H1 (cell line): ENCODE data around the gene TMEM244. TPM values are rescaled to one million over a fixed set of nuclear protein-coding genes. Genes with fewer than 3 reads are reported as not detected.

Source experiments
- CTCF ChIA-PET: fragments of 300-600 bp; sonication (Branson Sonifier 250); formaldehyde crosslinking; loops from one replicate; lab custom pipeline; 2021; ENCODE audit not compliant: partially characterized antibody; lab: Charles Lee
- POLR2A ChIA-PET: fragments of 300-600 bp; sonication (Branson Sonifier 250); formaldehyde crosslinking; loops from one replicate; lab custom pipeline; 2021; ENCODE audit warnings: inconsistent platforms; ENCODE audit not compliant: partially characterized antibody; lab: Charles Lee
- DNase-seq, 2 experiments: peaks; one replicate each; pipeline versions ENCODE4 v3.0.0 to v3.0.0-alpha.2; 2010 to 2022; ENCODE audit warnings: low spot score in 2 of 2, low read depth in 1 of 2, mixed read lengths in 1 of 2
- FAIRE-seq: peaks from 2 replicates; lab custom pipeline; 2011; peaks lifted over from hg19 to GRCh38; lab: Jason Lieb, UNC
- H2AFZ ChIP-seq: 2 replicates; pipeline ENCODE4 v1.8.1; 2012; ENCODE audit warnings: low read length, inconsistent platforms
- H2AK5ac ChIP-seq: 2 replicates; pipeline ENCODE4 v1.6.1; 2013; ENCODE audit warnings: low read depth, low read length
- H2BK120ac ChIP-seq: replicated peaks from 2 replicates; pipeline ENCODE3; 2013; ENCODE audit warnings: low read depth, low read length, inconsistent platforms
- H2BK12ac ChIP-seq: 2 replicates; pipeline ENCODE4 v1.6.1; 2013; ENCODE audit warnings: low read depth, low read length
- H2BK15ac ChIP-seq: 2 replicates; pipeline ENCODE4 v1.6.1; 2013; ENCODE audit warnings: low read length
- H2BK20ac ChIP-seq: 2 replicates; pipeline ENCODE4 v1.6.1; 2013; ENCODE audit warnings: low read length
- H2BK5ac ChIP-seq: 2 replicates; pipeline ENCODE4 v1.6.1; 2013; ENCODE audit warnings: low read depth, low read length
- H3K14ac ChIP-seq: 2 replicates; pipeline ENCODE4 v1.6.1; 2013; ENCODE audit warnings: inconsistent platforms; ENCODE audit not compliant: insufficient read length
- H3K18ac ChIP-seq: 2 replicates; pipeline ENCODE4 v1.6.1; 2013; ENCODE audit warnings: low read length; ENCODE audit errors: extremely low read depth
- H3K23ac ChIP-seq: 2 replicates; pipeline ENCODE4 v1.6.1; 2013; ENCODE audit warnings: inconsistent platforms; ENCODE audit not compliant: insufficient read length
- H3K23me2 ChIP-seq: 2 replicates; pipeline ENCODE4 v1.6.1; 2013; ENCODE audit warnings: low read depth, low read length
- H3K27ac ChIP-seq: 2 replicates; pipeline ENCODE4 v1.6.1; 2011; ENCODE audit warnings: low read depth, low read length, inconsistent platforms
- H3K27me3 ChIP-seq, 4 experiments: replicated peaks in 1 of 4; 1 replicate in 1 of 4; 2 replicates in 3 of 4; pipeline versions ENCODE4 v1.6.1 to v1.8.1; 2011 to 2013; ENCODE audit warnings: low read length in 3 of 4, mild to moderate bottlenecking in 3 of 4, inconsistent platforms in 2 of 4, mixed read lengths in 2 of 4, moderate library complexity in 1 of 4; ENCODE audit not compliant: control insufficient read depth in 3 of 4, insufficient read depth in 3 of 4; ENCODE audit errors: extremely low read depth in 1 of 4
- H3K36me3 ChIP-seq, 4 experiments: 2 replicates each; pipeline versions ENCODE4 v1.6.1 to v1.8.1; 2011 to 2013; ENCODE audit warnings: mild to moderate bottlenecking in 4 of 4, low read length in 3 of 4, moderate library complexity in 2 of 4, control low read depth in 1 of 4, inconsistent platforms in 1 of 4; ENCODE audit not compliant: insufficient read depth in 4 of 4, control insufficient read depth in 2 of 4
- H3K4ac ChIP-seq: replicated peaks from 2 replicates; pipeline ENCODE3; 2013; ENCODE audit warnings: low read length, low read depth, mixed read lengths, inconsistent platforms; ENCODE audit not compliant: insufficient read length
- H3K4me1 ChIP-seq, 4 experiments: replicated peaks in 1 of 4; 1 replicate in 1 of 4; 2 replicates in 3 of 4; pipeline versions ENCODE4 v1.6.1 to v1.8.1; 2011 to 2013; ENCODE audit warnings: low read length in 3 of 4, inconsistent platforms in 2 of 4, mixed read lengths in 1 of 4; ENCODE audit not compliant: insufficient read depth in 4 of 4, control insufficient read depth in 3 of 4
- H3K4me2 ChIP-seq, 2 experiments: 2 replicates each; pipeline versions ENCODE4 v1.6.1 to v1.8.1; 2011 to 2013; ENCODE audit warnings: low read depth in 2 of 2, low read length in 2 of 2, control low read depth in 1 of 2, inconsistent platforms in 1 of 2, mild to moderate bottlenecking in 1 of 2; ENCODE audit not compliant: insufficient read depth in 1 of 2
- H3K4me3 ChIP-seq, 4 experiments: fragments of 200-600, 300-600 bp in 1 of 4; sonication (generic), shearing (Covaris generic), sonication (Bioruptor Twin) in 1 of 4; 2 replicates each; pipeline versions ENCODE4 v1.5.1 to v1.8.1; 2011 to 2016; ENCODE audit warnings: low read length in 4 of 4, low read depth in 3 of 4, control low read depth in 2 of 4, inconsistent platforms in 2 of 4, mild to moderate bottlenecking in 2 of 4, mixed read lengths in 1 of 4, moderate library complexity in 1 of 4; ENCODE audit not compliant: insufficient read depth in 2 of 4; ENCODE audit errors: extremely low read depth in 1 of 4
- H3K56ac ChIP-seq: replicated peaks from 2 replicates; pipeline ENCODE3; 2013; ENCODE audit warnings: low read depth, mild to moderate bottlenecking, mixed read lengths, low read length, inconsistent platforms; ENCODE audit not compliant: insufficient read length
- H3K79me1 ChIP-seq: 2 replicates; pipeline ENCODE4 v1.6.1; 2013; ENCODE audit warnings: low read depth, low read length, control low read depth
- H3K79me2 ChIP-seq, 2 experiments: 2 replicates each; pipeline versions ENCODE4 v1.6.1 to v1.8.1; 2012 to 2013; ENCODE audit warnings: low read length in 2 of 2, mild to moderate bottlenecking in 2 of 2, inconsistent platforms in 1 of 2; ENCODE audit not compliant: insufficient read depth in 2 of 2, control insufficient read depth in 1 of 2
- H3K9ac ChIP-seq, 4 experiments: replicated peaks in 1 of 4; 1 replicate in 1 of 4; 2 replicates in 3 of 4; pipeline versions ENCODE4 v1.6.1 to v1.8.1; 2011 to 2013; ENCODE audit warnings: low read depth in 3 of 4, low read length in 3 of 4, control low read depth in 2 of 4, mild to moderate bottlenecking in 2 of 4, moderate library complexity in 2 of 4, inconsistent platforms in 1 of 4; ENCODE audit errors: extremely low read depth in 1 of 4
- H3K9me3 ChIP-seq, 2 experiments: 2 replicates each; pipeline versions ENCODE4 v1.6.1 to v1.8.1; 2012 to 2013; ENCODE audit warnings: mild to moderate bottlenecking in 2 of 2, moderate library complexity in 2 of 2, control low read depth in 1 of 2, inconsistent platforms in 1 of 2, low read depth in 1 of 2, low read length in 1 of 2, mixed read lengths in 1 of 2; ENCODE audit not compliant: insufficient read depth in 2 of 2
- H4K20me1 ChIP-seq, 2 experiments: replicated peaks in 1 of 2; 2 replicates each; pipeline versions ENCODE3 to v1.8.1; 2011 to 2013; ENCODE audit warnings: inconsistent platforms in 2 of 2, low read length in 2 of 2, mild to moderate bottlenecking in 1 of 2; ENCODE audit not compliant: insufficient read depth in 2 of 2, control insufficient read depth in 1 of 2
- H4K5ac ChIP-seq: 2 replicates; pipeline ENCODE4 v1.6.1; 2013; ENCODE audit warnings: low read length, low read depth, mixed read lengths, inconsistent platforms; ENCODE audit not compliant: insufficient read length
- H4K8ac ChIP-seq: 2 replicates; pipeline ENCODE4 v1.8.0; 2013; ENCODE audit warnings: mild to moderate bottlenecking, moderate library complexity, low read length, inconsistent platforms; ENCODE audit not compliant: insufficient read depth; ENCODE audit errors: extremely low read depth
- H4K91ac ChIP-seq: replicated peaks from 2 replicates; pipeline ENCODE3; 2013; ENCODE audit warnings: low read length, mixed read lengths, inconsistent platforms; ENCODE audit not compliant: insufficient read length
- SP2 ChIP-seq: IDR thresholded peaks from 2 replicates; pipeline ENCODE4 v1.6.1; 2012; ENCODE audit warnings: mild to moderate bottlenecking, low read length, inconsistent platforms
- WGBS, 2 experiments: shearing (Covaris generic) in 1 of 2; methylation state at CpG; one replicate each; pipeline versions ENCODE4 v1.1.6 to v1.1.7; 2013 to 2015; ENCODE audit warnings: low lambda C conversion rate in 2 of 2, mixed read lengths in 2 of 2, inconsistent platforms in 1 of 2, low coverage in 1 of 2, missing lambda C conversion rate in 1 of 2; ENCODE audit not compliant: insufficient replicate concordance in 2 of 2, insufficient coverage in 1 of 2, insufficient read length in 1 of 2; ENCODE audit errors: extremely low coverage in 1 of 2, missing lambda C conversion rate in 1 of 2; 5-methylcytosine and 5-hydroxymethylcytosine counted together
- polyA plus RNA-seq, 7 experiments: library from polyadenylated mRNA; depleted of rRNA in 3 of 7; stranded (reverse) in 5 of 7; unstranded in 2 of 7; fragments of >200 nt in 5 of 7; fragments of 200-250 nt in 2 of 7; gene quantifications; 1 replicate in 5 of 7; 2 replicates in 1 of 7; 4 replicates in 1 of 7; pipeline versions ENCODE4 v1.2.1 to v1.2.3, GENCODE V29; 2011 to 2013; ENCODE audit warnings: missing spikeins in 2 of 7, mixed read lengths in 2 of 7
- total RNA-seq: library from RNA; stranded (reverse); fragmentation: NEBNext Ultra II Directional; extraction: Animal tissue kit (Norgen Biotek cat#: 25700); gene quantifications from 2 replicates; pipeline ENCODE4 v1.2.1, GENCODE V29; 2021

Gene TMEM244
- total and polyA plus RNA-seq, 2 of the 8 experiments (the other 6 are each of a cell fraction or from before 2014, with no cell fraction given), result not detected

DNA sequence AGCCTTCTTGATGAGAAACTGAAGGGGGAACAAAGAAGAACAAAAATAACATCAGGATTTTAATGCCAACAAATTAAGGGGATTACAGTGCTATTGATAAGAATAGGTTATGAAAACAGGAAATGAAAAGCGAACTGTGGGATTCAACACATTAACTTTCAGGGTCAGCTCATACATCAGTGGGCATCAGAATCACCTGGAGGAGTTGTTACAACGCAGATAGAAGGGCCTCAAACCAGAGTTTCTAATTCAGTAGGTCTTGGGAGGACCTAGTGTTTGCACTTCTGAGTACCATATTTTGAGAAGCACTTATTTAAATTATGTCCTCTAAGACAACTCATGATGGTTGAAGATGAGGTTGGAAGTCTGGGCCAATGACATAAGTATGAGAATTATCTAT, 5.6 kb upstream of the TMEM244 start:
- H2BK15ac ChIP-seq, result no peak overlapping the region
- no peak overlapping the region for H2AFZ ChIP-seq
- no peak overlapping the region for H4K8ac ChIP-seq
- no peak overlapping the region for H3K14ac ChIP-seq
- H4K20me1 ChIP-seq, result no peaks in the 10 kb centered on the region
- no peak overlapping the region for H4K5ac ChIP-seq
- no peak overlapping the region for H3K18ac ChIP-seq
- WGBS, 2 experiments, result 97% methylated on average over 2 of the region's 2 CpGs; no CpG with 5 or more reads in 1 of the 2 experiments
- no peak overlapping the region for H3K23ac ChIP-seq
- ChIA-PET CTCF (no interaction called here), POLR2A (no interaction called here)
- H3K23me2 ChIP-seq, result no peaks in the 10 kb centered on the region
- no peak overlapping the region for H2BK120ac ChIP-seq
- no peak overlapping the region for H3K9ac ChIP-seq
- no peak overlapping the region for H4K91ac ChIP-seq
- H3K36me3 ChIP-seq, result no peaks in the 10 kb centered on the region
- no peak overlapping the region for H3K4me3 ChIP-seq
- no peak overlapping the region for H3K4ac ChIP-seq
- H3K79me2 ChIP-seq, result no peaks in the 10 kb centered on the region
- H2BK20ac ChIP-seq, result no peak overlapping the region
- H2BK5ac ChIP-seq, result no peak overlapping the region
- no peak overlapping the region for H3K56ac ChIP-seq
- no peak overlapping the region for H2AK5ac ChIP-seq
- no peak overlapping the region for H3K4me2 ChIP-seq
- H3K27ac ChIP-seq, result no peak overlapping the region
- peaks cover 0 to 1% (median 0%) of the 10 kb centered on the region in 4 experiments; a peak in 1 of 7 replicates for H3K27me3 ChIP-seq
- DNase-seq (no peak), FAIRE-seq (no peak)
- no peak overlapping the region for H2BK12ac ChIP-seq
- H3K79me1 ChIP-seq, result no peaks in the 10 kb centered on the region
- no peak for TF ChIP-seq SP2
- H3K4me1 ChIP-seq, result peaks cover 0 to 3% (median 0%) of the 10 kb centered on the region in 4 experiments; a peak in 1 of 7 replicates
- H3K9me3 ChIP-seq, result no peaks in the 10 kb centered on the region
